ENCODE results near the gene SPATA45.

Gene SPATA45

DNA sequence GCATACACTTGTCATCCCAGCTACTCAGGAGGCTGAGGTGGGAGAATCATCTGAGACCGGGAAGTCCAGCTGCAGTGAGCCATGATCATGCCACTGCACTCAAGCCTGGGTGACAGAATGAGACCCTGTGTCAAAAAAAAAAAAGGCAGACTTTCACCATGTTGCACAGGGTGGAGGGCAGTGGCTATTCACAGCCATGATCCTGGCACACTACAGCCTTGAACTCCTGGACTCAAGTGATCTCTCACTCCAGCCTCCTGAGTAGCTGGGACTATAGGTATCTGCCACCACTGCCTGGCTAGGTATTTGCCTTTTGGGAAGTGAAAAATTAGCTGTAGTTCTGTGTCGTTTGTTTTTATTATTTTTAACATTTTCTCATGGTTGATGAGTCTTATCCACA is 19.1 kb downstream of the SPATA45 start:
- no peak for DNase-seq (ENCODE audit: low read depth in 2 of 2)

DNA sequence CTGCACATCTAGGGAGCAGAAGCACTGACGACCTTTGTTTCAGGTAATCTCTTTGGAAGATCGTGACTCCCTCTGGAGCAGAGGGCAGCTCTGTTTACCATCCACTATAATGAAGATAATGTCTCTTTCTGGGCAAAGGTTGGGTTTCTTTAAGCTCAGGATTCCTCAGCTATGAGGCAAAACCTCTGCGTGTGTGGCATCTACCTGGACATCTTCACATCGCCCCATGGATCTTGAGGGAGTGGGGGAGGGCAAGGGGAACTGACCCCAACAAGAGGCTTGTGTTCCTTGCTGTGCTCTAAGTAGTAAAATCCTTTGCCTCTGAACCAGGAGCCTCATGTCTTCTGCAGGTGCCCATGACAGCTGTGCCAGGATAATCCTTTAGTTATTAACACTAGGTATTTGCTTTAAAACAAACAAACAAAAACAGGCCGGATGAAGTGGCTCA is 19.6 kb downstream of the SPATA45 start:
- no peak for DNase-seq (ENCODE audit: low read depth in 2 of 2)

DNA sequence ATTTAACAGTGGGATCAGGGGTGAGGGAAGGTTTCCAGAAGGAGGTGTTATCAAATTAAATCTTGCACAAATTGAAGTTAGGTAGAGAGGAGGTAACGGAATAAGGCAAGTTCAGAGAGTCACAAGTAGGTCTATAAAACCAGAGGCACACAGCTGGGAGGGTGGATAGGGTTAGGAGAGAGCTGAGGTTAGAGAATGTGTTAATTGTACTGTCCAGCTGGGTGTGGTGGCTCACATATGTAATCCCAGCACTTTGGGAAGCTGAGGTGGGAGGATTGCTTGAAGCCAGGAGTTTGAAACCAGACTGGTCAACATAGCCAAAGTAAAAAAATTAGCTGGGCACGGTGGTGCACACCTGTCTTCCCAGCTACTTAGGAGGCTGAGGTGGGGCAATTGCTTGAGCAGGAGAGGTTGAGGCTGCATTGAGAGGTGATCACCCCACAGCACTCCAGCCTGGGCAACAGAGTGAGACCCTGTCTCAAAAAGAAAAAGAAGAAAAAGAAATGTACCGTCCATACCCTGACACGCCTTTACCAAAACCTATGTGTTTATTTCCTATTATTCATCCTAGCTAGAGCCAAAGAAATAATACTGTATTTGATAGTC is 20.2 kb downstream of the SPATA45 start:
- DNase-seq (ENCODE audit: low read depth in 2 of 2), result no peak

DNA sequence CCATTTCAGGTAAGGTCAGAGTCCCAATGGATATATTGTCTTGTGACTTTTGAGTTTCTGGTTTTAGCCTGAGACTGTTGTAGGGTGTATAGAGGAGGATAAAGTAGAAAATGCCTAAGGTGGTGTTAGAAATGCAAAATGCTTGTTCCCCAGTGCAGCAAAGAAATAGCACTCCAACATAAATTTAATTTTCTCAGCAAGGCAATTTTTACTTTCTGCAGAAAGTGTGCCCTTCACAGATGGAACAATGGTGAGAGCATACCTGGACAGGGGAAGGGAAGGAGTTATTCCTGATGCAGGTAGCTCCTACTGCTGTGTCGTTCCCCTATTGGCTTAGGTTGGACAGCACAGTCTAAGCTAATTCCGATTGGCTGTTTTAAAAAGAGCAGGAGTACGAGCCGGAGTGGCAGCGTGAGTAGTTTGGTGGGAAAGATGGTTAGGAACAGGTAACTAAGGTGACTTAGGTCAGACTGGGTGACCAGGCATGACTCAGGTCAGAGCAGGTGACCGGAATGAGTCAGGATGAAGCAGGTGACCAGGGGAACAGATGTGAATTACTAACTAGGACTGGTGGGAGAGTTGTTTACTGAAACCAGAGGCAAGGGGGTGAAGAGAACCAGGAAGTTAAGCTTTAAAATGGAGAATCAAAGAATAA is 21.5 kb downstream of the SPATA45 start:
- DNase-seq (ENCODE audit: low read depth in 2 of 2), result no peak

DNA sequence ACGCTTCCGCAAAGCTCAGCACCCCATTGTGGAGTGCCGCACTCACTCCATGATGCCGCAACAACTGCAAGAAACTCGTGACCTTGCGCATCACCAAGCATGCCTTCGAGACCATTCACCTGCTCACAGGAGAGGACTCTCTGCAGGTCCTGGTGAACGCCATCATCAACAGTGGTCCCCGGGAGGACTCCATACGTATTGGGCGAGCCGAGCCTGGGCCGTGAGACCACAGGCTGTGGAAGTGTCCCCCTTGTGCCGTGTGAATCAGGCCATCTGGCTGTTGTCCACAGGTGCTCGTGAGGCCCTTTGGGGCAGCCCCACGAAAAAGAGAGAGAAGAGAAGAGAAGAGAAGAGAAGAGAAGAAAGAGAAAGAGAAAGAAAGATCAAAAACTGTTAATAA is 23.2 kb downstream of the SPATA45 start:
- no peak for DNase-seq (ENCODE audit: low read depth in 2 of 2)

DNA sequence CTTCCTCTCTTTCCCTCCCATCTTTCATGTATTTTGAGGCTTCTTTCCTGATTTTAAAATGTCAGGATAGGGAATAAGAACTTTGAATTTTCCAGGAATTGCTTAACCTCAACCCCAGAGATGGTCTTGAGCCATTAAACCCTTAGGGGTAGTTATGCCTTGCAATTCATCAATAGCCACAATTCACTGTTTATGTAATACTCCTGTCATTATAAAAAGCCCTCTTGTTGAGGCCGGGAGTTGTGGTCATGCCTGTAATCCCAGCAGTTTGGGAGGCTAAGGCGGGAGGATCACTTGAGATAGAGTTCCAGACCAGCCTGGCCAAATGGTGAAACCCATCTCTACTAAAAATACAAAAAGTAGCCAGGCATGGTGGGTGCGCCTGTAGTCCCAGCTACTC is 24.5 kb downstream of the SPATA45 start:
- DNase-seq (ENCODE audit: low read depth in 2 of 2), result no peak

DNA sequence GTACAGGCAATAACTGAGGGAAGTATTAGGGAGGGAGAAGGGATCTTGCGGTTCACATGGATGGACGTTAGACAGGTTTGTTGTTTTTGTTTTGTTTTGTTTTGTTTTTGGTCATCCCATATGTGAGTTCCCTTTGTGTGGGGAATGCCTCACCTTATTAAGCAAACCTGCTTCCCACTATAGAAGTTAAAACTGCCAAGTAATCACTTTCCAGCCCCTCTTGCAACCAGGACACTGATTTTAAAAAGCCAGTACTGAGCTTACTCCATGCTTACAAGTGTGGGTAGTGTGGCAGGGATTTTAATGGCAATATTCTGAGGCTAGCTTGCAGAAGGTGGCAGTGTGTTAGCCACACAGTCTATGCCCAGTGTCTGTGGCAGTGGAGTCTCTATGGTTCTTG is 26.5 kb downstream of the SPATA45 start:
- no peak for DNase-seq (ENCODE audit: low read depth in 2 of 2)

DNA sequence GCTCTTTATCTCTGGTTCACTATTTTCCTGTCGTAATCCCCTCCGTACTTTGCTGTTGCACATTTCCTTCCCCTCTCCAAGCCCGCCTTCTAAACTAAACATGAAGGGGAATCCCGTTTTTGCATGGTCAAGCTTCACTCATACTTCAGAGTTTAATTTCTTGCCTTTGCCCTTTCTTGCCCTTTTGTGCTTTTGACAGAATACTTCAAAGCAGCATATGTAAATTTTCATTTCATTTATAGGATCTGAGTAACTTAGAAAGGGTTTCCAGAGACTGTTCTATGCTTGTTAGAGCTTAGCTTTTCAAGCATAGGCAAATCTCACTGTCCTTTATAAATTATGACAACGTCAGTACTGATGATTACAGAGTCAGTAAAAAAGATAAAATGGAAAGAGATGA is 27.7 kb downstream of the SPATA45 start:
- no peak for DNase-seq (ENCODE audit: low read depth in 2 of 2)

DNA sequence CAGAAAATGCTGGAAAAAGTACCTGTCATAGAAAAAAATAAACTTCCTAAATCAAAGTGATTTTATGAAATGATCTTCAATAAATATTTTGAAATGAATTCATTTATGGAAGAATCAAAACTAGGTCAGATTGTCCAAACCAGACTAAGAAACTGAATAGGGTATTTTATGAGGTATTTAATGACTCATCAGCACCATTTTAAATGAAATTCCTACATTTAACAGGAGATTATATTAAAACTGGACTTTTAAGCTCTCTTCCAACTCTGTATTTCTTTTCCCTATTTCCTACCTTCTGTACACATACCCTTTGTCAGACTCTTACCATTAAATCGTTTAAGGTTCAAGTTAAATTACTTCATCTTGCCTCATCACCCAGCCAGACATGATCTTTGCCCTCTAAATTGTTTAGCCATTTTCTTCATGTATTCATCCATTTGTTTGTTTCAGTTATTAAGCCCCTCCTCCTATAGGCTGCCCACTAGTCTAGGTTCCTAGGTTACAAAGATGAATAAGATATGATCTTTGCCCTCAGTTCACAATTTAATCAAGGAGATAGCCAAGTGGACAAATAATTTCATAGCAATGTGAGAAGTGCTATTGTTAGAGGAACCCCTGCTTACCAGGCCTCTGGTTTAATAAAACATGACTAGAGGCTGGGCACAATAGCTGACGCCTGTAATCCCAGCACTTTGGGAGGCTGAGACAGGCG is 30.7 kb downstream of the SPATA45 start:
- no peak for DNase-seq (ENCODE audit: low read depth in 2 of 2)

DNA sequence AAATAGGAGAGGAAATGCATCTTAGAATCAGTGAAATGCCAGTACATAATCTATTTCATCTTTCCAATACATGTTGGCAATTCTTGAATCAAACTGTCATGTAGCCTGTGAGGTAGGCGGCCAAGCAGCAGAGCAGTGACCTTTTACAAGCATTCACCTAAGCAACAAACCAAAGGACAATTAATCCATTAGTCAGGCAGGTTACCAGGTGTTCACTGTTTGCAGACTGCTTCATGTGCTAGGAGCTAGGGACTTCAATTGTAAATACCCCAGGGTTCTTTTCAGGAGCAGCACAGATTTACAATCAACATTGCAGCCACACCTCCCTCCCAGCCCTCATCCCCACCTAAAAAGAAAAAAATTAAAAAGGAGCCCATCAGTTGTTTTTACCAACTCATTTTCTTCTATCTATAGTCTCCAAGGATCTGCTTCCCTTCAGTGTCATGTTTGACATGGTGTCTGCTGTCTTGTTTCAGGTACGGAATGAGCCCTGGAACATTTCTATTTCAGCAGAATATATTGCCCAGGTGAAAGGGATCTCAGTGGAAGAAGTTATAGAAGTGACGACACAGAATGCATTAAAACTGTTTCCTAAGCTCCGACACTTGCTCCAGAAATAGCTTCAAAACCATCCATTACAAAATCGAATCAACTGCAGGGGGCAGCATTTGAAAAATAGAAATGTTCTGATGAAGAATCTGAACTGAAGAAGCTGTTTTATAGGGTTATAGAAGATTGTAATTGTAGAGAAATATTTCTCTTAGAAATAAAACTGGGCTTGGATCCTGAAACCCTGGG is 32.7 kb downstream of the SPATA45 start:
- DNase-seq (ENCODE audit: low read depth in 2 of 2), result no peak

DNA sequence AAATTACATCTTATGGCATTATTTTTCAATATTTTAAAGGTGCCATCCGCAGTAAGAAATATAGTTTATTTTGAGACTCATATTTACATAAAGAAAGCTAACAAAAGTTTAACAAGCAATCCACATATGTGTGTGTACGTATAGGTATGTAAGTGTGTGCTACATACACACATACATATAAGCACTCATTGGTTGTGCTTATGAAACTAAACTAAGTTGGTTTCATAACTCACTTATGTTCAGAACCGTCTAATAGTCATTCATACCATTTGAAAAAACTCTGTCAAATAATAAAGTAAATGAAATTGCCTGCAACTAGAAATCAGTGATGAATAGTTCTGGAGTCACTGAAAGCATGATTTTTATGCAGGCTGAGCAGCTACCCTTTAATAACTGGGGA is 41.7 kb downstream of the SPATA45 start:
- no peak for DNase-seq (ENCODE audit: low read depth in 2 of 2)

DNA sequence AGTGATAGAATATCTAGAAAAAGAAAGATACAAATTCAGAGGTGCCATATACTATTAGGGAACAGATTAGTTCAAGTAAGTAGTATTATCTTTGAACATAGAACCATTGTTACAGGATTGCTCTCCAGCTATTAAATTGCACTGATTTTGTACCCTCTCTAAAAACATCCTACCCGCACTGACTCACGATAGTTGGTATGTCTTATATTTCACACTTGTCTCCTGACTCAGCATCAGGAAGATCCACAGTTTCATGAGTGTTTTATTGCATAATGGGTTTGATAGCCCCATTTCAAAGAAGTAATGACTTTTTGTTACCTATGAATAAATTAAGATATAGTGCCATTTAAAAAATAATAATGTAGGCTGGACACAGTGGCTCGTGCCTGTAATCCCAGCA is 49.8 kb downstream of the SPATA45 start:
- DNase-seq (ENCODE audit: low read depth in 2 of 2), result no peak

DNA sequence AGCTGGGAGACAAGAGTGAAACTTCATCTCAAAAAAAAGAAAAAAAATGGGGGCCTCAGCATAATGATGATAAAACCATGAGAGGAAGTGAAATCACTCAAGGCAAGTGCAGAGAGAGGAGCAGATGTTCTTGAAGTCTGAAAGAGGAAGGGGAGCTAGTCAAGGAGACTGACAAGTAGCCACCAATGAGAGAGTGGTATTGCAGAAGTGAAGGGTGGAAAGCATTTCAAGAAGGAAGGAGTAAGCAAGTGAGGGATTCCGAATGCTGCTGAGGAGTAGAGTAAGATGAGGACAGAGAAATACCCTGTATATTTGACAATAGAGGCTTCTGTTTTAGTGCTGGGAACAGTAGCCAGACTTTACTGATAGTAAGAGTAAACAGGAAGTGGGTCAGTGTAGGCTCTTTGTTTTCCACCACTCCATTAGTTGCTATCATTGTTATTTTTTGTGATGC is 52.9 kb downstream of the SPATA45 start:
- no peak for DNase-seq (ENCODE audit: low read depth in 2 of 2)

DNA sequence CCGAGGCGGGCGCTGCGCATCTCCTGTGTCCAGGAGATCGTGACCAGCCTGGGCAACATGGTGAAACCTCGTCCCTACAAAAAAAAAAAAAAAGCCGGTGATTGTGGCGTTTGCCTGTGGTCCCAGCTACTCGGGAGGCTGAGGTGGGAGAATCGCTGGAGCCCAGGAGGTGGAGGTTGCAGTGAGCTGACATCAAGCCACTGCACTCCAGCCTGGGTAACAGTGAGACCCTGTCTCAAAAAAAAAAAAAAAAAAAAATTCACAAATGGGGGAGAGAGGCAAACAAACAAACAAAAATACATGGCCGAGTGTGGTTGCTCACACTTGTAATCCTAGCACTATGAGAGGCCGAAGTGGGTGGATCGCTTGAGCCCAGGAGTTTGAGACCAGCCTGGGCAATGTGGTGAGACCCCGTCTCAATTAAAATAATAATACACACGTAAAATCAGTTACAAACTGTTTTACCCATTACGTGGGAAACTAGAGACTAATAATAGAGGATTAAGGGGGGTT is 55.0 kb downstream of the SPATA45 start:
- DNase-seq (ENCODE audit: low read depth in 2 of 2), result no peak

DNA sequence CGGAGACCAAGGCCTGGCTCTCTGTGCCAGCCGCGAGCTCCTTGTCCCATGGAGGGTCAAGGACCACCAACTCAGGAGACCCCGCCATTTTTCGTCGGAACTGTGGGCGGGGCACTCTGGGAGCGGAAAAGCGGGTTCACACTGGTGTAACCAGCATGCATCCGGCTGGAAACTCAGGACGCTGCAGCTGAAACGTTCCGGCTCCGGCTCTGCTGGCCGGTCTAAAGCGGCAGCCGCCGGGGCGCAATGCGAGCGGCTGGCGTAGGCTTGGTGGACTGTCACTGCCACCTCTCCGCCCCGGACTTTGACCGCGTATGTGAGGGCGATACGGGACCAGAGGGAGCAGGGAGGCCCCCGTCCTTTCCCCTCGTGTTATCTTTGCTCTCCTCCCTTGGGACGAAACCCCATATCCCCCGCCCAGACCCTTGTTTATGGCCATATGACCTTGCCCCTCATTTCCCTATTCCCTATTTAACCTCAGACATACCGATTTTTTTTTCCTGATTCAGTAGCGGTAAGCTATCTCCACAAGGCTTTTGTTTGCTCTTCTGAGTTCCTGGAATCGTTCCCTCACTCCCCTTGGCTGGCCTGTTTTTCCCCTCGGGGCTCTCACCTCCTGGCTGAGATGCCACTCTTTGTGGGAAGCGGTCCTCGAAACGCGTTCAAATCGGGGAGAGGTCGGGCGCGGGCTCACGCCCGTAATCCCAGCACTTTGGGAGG is 55.6 kb downstream of the SPATA45 start, which contains the start of the genes NSL1 and TATDN3:
Gene NSL1 (minus strand): TSS at position 102 of the 720 bp plus-strand sequence. CDS start 14 bp downstream, at position 88.
Gene TATDN3 (plus strand): TSS at position 219 of the 720 bp plus-strand sequence. CDS start 28 bp downstream, at position 247.
- peak; percentile 87 to 97 for DNase-seq (ENCODE audit: low read depth in 2 of 2)

DNA sequence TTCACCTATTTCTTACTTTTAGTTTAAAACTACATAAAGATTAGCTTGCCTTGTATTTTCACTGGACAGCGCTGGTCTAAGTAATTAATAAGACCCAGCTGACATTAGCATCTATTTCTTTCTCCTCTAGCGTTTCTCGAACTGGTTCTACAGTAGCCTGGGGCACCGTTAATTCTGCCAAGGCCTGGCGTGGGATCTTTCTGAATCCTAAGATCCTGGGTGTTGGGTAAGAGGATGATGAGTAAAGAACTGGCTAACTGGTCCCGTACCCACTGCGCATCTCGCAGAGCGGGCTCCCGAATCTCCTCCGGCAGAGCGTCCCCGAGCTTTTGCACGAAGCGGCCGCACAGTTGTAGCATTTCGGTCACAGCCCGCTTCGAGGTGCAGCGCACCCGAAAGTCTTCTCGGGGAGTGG is 56.2 kb downstream of the SPATA45 start:
- DNase-seq (ENCODE audit: low read depth in 2 of 2), result no peak

DNA sequence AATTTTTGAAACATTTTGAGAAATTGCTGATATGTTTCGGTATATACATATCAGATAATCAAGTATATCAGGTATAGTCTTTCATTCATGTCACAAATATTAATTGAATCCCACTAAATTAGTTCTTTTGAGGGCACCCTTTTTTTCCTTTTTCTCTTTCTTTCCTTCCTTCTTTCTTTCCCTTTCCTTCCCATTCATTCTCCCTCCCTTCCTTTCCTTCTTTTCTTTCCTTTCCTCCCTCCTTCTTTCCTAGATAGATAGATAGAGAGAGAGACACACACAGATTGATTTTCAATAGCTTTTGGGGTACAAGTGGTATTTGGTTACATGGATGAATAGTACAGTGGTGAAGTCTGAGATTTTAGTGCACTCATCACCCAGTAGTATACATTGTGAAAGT is 61.6 kb downstream of the SPATA45 start:
- DNase-seq (ENCODE audit: low read depth in 2 of 2), result no peak

DNA sequence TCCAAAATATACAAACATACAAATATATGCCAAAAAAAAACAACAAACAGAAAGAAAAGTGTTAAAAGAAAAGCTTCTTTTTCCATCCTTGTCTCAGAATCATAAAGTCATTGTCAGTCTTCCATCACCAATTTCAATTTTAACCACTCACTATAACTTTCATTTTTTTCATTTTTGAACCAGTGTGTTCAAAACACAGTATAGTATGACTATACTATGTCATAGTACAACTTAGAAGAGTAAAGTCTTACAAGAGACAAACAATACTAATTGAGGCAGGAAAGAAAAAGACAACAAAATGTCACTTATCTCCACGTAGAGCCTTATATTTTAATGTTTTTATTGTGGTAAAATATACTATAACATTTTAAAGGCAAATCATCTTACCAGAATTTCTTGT is 63.5 kb downstream of the SPATA45 start:
- DNase-seq (ENCODE audit: low read depth in 2 of 2), result no peak

DNA sequence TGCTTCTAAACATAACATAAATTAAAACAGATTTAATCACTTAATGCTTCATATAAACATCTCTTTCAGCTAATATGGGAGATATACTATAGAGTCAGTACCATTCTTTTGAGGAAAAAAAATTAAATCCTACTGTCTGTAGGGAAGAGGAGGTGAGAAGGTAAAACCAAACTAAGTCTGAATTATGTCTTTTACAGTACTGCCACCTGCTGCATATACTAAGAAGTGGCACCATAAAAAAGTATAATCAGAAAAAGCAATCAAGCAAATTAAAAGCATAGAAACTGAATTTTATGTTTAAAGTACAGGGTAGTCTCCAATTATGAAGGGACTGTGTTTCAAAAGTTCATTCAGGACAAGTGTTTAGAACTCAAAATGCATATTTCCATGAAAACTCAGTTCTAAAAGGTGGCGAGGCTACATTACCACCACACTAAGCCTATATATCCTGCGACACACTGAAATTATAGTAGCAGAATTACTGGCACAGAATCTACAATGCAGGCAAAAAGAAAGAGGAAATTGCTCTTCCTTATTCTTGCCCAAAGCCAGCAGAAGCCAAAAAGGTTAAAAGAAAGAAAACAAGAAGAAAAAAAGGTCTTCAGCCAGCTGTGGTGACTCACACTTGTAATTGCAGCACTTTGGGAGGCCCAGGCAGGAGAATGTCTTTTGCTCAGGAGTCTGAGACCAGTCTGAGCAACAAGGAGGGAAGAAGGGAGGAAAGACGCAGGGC is 64.9 kb downstream of the SPATA45 start:
- DNase-seq (ENCODE audit: low read depth in 2 of 2), result no peak

DNA sequence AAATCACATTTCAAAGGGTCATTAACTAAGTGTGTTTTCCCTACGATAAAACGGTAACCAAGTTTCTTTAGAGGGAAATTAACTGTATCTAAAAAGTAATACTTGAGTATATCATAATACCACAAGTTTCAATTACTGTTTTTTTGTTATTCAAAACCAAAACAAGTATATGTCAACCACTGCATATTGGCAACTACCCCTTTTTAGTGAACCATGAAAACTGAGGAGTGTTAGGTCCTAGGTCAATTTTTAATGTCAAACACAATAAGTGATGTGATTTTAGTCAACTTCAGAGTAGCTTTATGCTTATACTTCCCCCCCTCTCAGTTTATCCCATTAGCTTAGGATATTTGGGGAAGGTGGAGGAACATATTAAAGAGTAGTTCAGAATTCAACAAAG is 66.2 kb downstream of the SPATA45 start:
- DNase-seq (ENCODE audit: low read depth in 2 of 2), result no peak

Data from stimulated activated CD4-positive, alpha-beta T cell treated with anti-CD3 and anti-CD28 coated beads, Interleukin-4, amount 100 ng/mL, for 48 hours (primary cell).